Middle frontal gyrus (tissue), 1 donor: ENCODE data around the gene OR51B2.
"Not testable (repeated sequence)": the region's sequence is repeated elsewhere in the genome, so short reads cannot be mapped to it uniquely, and the experiment has no call there.

Experiments
- DNase-seq: peaks from one replicate; pipeline ENCODE4 v3.0.0-alpha.2; 2015; ENCODE audit warnings: low spot score; ENCODE audit errors: extremely low spot score

Gene OR51B2

GRCh38 chr11:5324197-5324596, at the start of gene OR51B2:
OR51B2 (minus strand) TSS chr11:5324297; CDS start chr11:5324297, 0 bp downstream.
- no peak for DNase-seq

DNA sequence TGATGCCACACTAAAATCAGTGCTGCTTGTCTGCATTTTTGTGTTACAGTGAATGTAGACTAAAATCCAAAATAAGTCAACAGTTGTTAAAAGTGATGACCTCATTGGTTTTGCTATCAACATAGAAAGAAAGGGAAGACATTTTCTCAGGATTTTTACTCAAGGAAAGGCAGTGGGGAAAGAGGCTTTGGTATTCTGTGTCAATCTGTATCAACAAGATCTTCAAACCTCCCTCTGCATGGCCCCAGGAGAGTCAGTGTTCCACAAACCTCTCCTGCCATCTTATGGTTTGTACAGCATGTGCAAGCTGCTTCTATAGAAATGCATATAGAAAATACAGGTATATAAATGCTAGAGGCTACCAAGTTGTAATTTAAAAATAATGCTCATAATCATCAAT, 45.7 kb upstream of the OR51B2 start:
- DNase-seq = no peak

- DNase-seq = no peak
These were observed 44.5 kb upstream of the OR51B2 start for GRCh38 chr11:5368502-5369043.

GRCh38 chr11:5367448-5368074, 43.5 kb upstream of the OR51B2 start:
- no peak for DNase-seq

GRCh38 chr11:5366856-5367255, 42.8 kb upstream of the OR51B2 start:
- DNase-seq = no peak

DNA sequence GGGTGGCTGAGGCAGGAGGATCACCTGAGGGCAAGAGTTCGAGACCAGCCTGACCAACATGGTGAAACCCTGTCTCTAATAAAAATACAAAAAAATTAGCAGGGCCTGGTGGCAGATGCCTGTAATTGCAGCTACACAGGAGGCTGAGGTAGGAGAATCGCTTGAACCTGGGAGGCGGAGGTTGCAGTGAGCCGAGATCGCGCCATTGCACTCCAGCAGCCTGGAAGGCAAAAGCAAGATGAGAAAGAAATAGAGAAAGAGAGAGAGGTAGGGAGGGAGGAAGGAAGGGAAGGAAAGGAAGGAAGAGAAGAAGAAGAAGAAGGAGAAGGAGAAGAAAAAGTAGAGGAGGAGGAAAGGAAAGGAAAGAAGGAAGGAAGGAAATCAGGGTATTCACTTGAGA, 42.3 kb upstream of the OR51B2 start:
- not testable (repeated sequence) for DNase-seq

DNA sequence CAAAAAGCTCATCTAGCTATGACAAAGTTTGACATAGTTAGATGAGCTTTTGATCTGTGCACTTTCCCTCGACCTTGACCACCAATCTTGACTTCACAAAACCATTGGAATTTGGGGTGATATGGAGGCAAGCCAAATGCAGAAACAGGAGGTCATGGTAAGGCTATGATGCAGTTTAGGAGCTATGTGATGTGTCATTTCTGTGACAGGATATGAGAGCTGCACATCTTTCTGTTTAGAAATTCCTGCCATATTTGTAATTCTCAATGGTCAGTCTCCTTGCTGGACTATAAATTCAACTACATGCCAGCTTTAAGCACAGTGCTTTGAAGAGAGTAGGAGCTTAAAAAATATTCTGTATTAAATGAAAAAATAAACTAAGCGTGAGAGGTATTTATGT, 40.1 kb upstream of the OR51B2 start:
- DNase-seq = no peak

GRCh38 chr11:5363679-5364078, 39.6 kb upstream of the OR51B2 start:
- no peak for DNase-seq

DNA sequence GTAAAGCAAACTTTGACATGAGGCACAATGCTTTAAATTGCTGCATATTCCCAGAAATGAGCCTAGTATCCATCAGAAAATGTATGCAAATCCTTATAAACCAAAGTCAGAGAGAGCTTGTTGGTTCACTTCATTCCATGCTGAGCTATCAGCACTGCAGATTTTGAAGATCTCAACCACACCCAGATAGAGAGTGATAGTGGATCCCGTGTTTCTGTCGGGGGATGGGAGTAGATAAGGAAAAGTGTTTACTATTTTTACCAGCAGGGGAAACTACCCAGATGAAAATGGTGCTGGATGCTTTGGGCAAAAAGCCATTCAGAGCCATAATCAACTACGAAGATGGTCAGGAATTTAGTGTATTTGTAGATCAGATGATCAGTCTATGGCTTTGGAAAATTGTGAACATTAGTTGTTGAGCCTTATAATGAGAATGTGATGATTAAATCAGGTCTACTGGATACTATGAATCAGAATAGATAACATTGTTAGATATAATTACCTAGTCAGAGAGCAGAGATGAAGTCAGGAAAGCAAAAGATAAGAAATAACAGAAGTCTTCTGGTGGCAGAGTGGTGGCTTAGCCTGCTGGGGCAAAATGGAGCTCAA, 38.0 kb upstream of the OR51B2 start:
- no peak for DNase-seq

DNA sequence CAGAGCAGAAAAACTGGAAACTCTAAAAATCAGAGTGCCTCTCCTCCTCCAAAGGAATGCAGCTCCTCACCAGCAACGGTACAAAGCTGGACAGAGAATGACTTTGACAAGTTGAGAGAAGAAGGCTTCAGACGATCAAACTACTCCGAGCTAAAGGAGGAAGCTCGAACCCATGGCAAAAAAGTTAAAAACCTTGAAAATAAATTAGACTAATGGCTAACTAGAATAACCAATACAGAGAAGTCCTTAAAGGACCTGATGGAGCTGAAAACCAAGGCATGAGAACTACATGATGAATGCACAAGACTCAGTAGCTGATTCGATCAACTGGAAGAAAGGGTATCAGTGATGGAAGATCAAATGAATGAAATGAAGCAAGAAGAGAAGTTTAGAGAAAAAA, 31.9 kb upstream of the OR51B2 start:
- not testable (repeated sequence) for DNase-seq

GRCh38 chr11:5351208-5351607, 27.1 kb upstream of the OR51B2 start, which contains the start of gene OR51B6:
OR51B6 (plus strand) TSS chr11:5351508; CDS start chr11:5351508, 0 bp downstream.
- no peak for DNase-seq

DNA sequence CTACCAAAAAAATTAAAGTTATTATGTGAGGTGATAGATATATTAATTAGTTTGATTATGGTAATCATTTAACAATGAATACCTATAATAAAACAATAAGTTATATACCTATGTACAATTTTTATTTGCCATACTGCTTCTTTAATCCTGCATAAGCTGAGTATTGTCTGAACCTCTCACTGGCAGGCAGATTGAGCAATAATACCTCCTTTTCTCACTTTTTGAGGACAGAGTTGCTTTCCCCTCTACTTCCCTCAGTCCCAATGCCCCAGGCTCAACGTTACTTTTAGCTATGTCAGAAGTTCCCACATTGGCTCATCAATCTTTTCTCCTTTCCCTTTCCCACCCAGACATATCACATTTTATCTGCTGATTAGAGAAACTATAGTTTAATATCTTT, 25.5 kb upstream of the OR51B2 start:
- no peak for DNase-seq

DNA sequence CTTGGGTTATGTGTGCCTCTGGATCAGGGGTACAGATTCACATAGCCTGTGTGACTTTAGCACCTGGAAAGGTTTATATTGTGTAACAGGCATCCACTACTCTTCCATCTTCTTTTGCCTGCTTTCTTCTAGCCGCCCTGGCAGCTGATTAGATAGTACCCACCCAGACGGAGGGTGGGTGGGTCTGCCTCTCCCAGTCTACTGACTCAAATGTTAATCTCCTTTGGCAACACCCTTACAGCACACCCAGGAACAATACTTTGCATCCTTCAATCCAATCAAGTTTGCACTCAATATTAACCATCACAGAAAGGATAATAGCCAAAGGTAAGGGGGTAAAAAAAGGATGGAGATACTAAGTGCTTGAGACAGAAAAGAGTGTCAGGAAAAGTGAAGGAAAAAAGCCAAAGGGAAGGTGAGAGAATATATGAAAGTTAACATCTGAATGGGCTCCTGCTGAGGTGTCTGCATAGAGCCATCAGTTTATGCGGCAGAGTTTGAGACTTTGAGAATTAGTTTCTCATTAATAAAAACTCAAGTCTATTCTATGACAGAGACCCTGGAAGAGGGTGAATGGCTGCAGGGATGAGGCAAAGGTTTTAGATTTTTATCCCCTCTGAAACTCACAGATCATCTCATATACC, 24.6 kb upstream of the OR51B2 start:
- DNase-seq = no peak

- no peak for DNase-seq
These were observed 21.7 kb upstream of the OR51B2 start for GRCh38 chr11:5345831-5346230.

DNA sequence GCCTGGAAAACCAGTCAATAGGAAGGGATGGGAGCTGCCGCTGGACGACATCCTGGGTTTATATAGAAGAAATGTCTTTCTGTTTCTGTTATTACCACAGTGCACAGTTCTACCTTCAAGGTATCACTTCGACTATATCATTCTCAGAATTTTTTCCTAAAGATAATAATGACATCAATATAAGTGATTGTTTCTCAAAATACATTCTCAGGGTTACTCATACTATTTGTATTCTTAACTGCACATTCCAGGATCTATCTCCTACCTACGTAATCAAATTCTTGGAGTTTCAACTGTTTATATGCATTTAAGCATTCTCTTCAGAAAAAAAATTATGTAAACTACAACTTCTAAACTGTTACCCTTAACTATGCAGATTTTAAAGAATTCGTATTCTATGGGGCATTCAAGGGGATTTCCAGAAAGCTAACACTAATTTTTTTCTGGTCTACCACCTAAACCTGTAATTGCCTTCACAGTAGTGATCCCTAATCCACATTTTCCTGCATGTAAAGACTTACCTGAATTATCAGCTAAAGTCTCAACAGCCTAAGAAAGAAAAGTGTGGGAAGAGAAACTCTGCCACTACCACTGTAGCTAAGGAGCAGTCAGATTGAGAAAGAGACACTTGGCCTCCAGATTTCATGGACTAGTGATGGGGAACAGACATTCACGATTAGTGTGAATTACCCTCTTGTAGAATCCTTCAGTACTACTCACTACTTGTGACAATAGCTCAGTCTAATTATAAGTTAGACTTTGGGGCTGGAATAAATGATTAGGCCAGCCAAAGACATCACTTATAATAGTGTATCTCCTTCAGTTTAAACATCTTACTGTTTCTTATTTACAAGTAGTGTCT, 19.6 kb upstream of the OR51B2 start, which contains the start of gene OR51B5:
Gene OR51B5, minus strand, starts transcription at position 51 of the 862 bp plus-strand sequence. Its CDS starts 0 bp downstream, at position 51.
- DNase-seq = no peak

DNA sequence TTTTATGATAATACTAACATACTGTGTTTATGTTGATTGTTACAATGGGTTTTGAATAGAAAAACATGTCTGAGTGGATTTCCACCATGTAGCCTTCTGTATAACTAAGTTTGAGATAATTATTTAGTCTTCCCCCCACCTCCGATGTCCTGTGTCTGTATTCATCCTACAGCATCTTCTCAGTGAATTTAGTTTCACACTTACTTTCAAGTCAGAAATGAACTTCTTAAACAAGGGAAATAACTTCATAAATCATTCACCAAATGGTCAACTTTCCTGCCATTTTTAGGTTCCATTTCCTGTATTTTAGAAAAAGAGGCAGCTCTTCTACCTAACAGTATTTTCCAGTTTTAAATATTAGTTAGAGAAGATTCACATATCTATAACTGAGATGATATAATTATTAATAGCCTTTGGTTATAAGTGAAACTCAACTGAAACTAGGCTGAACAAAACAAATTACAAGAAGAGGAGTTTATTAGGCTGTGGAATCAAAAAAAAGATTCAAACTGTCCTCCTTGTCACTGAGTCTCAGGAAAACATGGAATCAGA, 15.8 kb upstream of the OR51B2 start:
- DNase-seq = no peak

DNA sequence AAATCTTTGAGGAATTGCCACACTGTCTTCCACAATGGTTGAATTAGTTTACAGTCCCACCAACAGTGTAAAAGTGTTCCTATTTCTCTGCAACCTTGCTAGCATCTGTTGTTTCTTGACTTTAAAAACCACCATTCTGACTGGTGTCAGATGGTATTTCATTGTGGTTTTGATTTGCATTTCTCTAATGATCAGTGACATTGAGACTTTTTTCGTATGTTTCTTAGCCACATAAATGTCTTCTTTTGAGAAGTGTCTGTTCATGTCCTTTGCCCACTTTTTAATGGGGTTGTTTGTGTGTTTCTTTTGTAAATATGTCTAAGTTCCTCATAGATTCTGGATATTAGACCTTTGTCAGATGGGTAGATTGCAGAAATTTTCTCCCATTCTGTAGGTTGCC, 13.2 kb upstream of the OR51B2 start:
- DNase-seq = not testable (repeated sequence)

DNA sequence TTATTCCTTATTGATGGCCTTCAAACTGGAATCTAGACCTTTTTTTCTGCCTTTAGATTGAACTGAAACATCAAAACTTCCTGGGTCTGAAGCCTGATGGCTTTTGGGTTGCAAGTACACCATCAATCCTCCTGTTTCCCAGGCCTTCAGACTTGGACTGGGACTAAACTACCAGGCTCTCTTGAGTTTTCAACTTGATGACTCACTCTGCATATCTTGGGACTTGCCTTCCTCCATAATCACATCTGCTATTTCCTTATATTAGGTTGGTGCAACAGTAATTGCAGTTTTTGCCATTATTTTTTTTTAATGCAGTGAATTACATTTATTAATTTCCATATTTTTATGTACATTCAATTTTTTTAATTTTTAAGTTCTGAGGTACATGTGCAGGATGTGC, 12.2 kb upstream of the OR51B2 start:
- no peak for DNase-seq

- no peak for DNase-seq
These were observed 11.1 kb upstream of the OR51B2 start for GRCh38 chr11:5335170-5335569.

- DNase-seq = no peak
These were observed 6.8 kb downstream of the OR51B2 start for GRCh38 chr11:5317292-5317691.
